HEK293 (cell line): Measurements from ENCODE around the gene PAQR8.

Experiments
- GLIS2 ChIP-seq: fragments of 450-650 bp; formaldehyde crosslinking; IDR thresholded peaks from 2 replicates; pipeline ENCODE4 v1.5.1; 2016; ENCODE audit warnings: missing biosample characterization, missing genetic modification characterization
- HIC1 ChIP-seq: fragments of 450-650 bp; formaldehyde crosslinking; IDR thresholded peaks from 2 replicates; pipeline ENCODE4 v1.5.1; 2016; ENCODE audit warnings: missing biosample characterization, missing genetic modification characterization
- KLF16 ChIP-seq: fragments of 450-650 bp; formaldehyde crosslinking; IDR thresholded peaks from 2 replicates; pipeline ENCODE4 v1.5.1; 2017; ENCODE audit warnings: missing biosample characterization, missing genetic modification characterization
- MZF1 ChIP-seq: fragments of 450-650 bp; formaldehyde crosslinking; IDR thresholded peaks from 2 replicates; pipeline ENCODE4 v1.5.1; 2017; ENCODE audit warnings: missing biosample characterization, missing genetic modification characterization, borderline replicate concordance
- PATZ1 ChIP-seq: fragments of 450-650 bp; formaldehyde crosslinking; IDR thresholded peaks from 2 replicates; pipeline ENCODE4 v1.5.1; 2016; ENCODE audit warnings: missing biosample characterization, missing genetic modification characterization
- PRDM4 ChIP-seq: fragments of 450-650 bp; formaldehyde crosslinking; IDR thresholded peaks from 2 replicates; pipeline ENCODE4 v1.5.1; 2017; ENCODE audit warnings: missing biosample characterization, missing genetic modification characterization
- SCRT1 ChIP-seq: fragments of 450-650 bp; formaldehyde crosslinking; IDR thresholded peaks from 2 replicates; pipeline ENCODE4 v1.5.1; 2016; ENCODE audit warnings: missing biosample characterization, missing genetic modification characterization, borderline replicate concordance
- SCRT2 ChIP-seq: fragments of 450-650 bp; formaldehyde crosslinking; IDR thresholded peaks from 2 replicates; pipeline ENCODE4 v1.5.1; 2016; ENCODE audit warnings: missing biosample characterization, missing genetic modification characterization
- SP7 ChIP-seq: fragments of 450-650 bp; formaldehyde crosslinking; IDR thresholded peaks from 2 replicates; pipeline ENCODE4 v1.5.1; 2016; ENCODE audit warnings: missing biosample characterization, missing genetic modification characterization
- WT1 ChIP-seq: fragments of 450-650 bp; formaldehyde crosslinking; IDR thresholded peaks from 2 replicates; pipeline ENCODE4 v1.5.1; 2016; ENCODE audit warnings: missing biosample characterization, missing genetic modification characterization
- ZBTB49 ChIP-seq: fragments of 450-650 bp; formaldehyde crosslinking; IDR thresholded peaks from 2 replicates; pipeline ENCODE4 v1.5.1; 2016; ENCODE audit warnings: missing biosample characterization, missing genetic modification characterization, low read depth
- ZNF10 ChIP-seq: fragments of 450-650 bp; formaldehyde crosslinking; IDR thresholded peaks from 2 replicates; pipeline ENCODE4 v1.5.1; 2017; ENCODE audit warnings: missing biosample characterization, missing genetic modification characterization
- ZNF19 ChIP-seq: fragments of 450-650 bp; formaldehyde crosslinking; IDR thresholded peaks from 2 replicates; pipeline ENCODE4; 2016; ENCODE audit warnings: missing biosample characterization, missing genetic modification characterization, low read depth
- ZNF23 ChIP-seq: fragments of 450-650 bp; formaldehyde crosslinking; IDR thresholded peaks from 2 replicates; pipeline ENCODE4 v1.5.1; 2016; ENCODE audit warnings: missing biosample characterization, missing genetic modification characterization, borderline replicate concordance
- ZNF350 ChIP-seq: fragments of 450-650 bp; formaldehyde crosslinking; IDR thresholded peaks from 2 replicates; pipeline ENCODE4 v1.5.0; 2017; ENCODE audit warnings: missing biosample characterization, mild to moderate bottlenecking, missing genetic modification characterization
- ZNF362 ChIP-seq: fragments of 450-650 bp; formaldehyde crosslinking; IDR thresholded peaks from 2 replicates; pipeline ENCODE4 v1.5.1; 2016; ENCODE audit warnings: missing biosample characterization, missing genetic modification characterization
- ZNF391 ChIP-seq: fragments of 450-650 bp; formaldehyde crosslinking; IDR thresholded peaks from 2 replicates; pipeline ENCODE4 v1.5.1; 2016; ENCODE audit warnings: low read depth, missing biosample characterization, missing genetic modification characterization, borderline replicate concordance
- ZNF416 ChIP-seq: fragments of 450-650 bp; formaldehyde crosslinking; IDR thresholded peaks from 2 replicates; pipeline ENCODE4 v1.5.1; 2016; ENCODE audit warnings: missing biosample characterization, missing genetic modification characterization
- ZNF423 ChIP-seq: fragments of 450-650 bp; formaldehyde crosslinking; IDR thresholded peaks from 2 replicates; pipeline ENCODE4 v1.5.1; 2016; ENCODE audit warnings: missing biosample characterization, missing genetic modification characterization
- ZNF514 ChIP-seq: fragments of 450-650 bp; formaldehyde crosslinking; IDR thresholded peaks from 2 replicates; pipeline ENCODE4 v1.5.1; 2016; ENCODE audit warnings: missing biosample characterization, missing genetic modification characterization
- ZNF558 ChIP-seq: fragments of 450-650 bp; formaldehyde crosslinking; IDR thresholded peaks from 2 replicates; pipeline ENCODE4 v1.5.1; 2016; ENCODE audit warnings: missing biosample characterization, missing genetic modification characterization
- ZNF561 ChIP-seq: fragments of 450-650 bp; IDR thresholded peaks from 2 replicates; pipeline ENCODE4 v1.5.1; 2018; ENCODE audit warnings: missing biosample characterization, missing genetic modification characterization, borderline replicate concordance
- ZNF585B ChIP-seq: fragments of 450-650 bp; formaldehyde crosslinking; IDR thresholded peaks from 2 replicates; pipeline ENCODE4 v1.5.1; 2016; ENCODE audit warnings: missing biosample characterization, missing genetic modification characterization
- ZNF600 ChIP-seq: fragments of 450-650 bp; formaldehyde crosslinking; IDR thresholded peaks from 2 replicates; pipeline ENCODE4 v1.5.1; 2016; ENCODE audit warnings: missing biosample characterization, missing genetic modification characterization
- ZNF621 ChIP-seq: fragments of 450-650 bp; formaldehyde crosslinking; IDR thresholded peaks from 2 replicates; pipeline ENCODE4 v1.5.1; 2017; ENCODE audit warnings: missing biosample characterization, missing genetic modification characterization
- ZNF664 ChIP-seq: fragments of 450-650 bp; formaldehyde crosslinking; IDR thresholded peaks from 2 replicates; pipeline ENCODE4 v1.5.1; 2016; ENCODE audit warnings: missing biosample characterization, missing genetic modification characterization
- ZNF692 ChIP-seq: fragments of 450-650 bp; formaldehyde crosslinking; IDR thresholded peaks from 2 replicates; pipeline ENCODE4 v1.5.1; 2016; ENCODE audit warnings: missing biosample characterization, missing genetic modification characterization
- ZNF701 ChIP-seq: fragments of 450-650 bp; formaldehyde crosslinking; IDR thresholded peaks from 2 replicates; pipeline ENCODE4 v1.5.1; 2016; ENCODE audit warnings: missing biosample characterization, missing genetic modification characterization
- ZNF785 ChIP-seq: fragments of 450-650 bp; formaldehyde crosslinking; IDR thresholded peaks from 2 replicates; pipeline ENCODE4 v1.5.1; 2016; ENCODE audit warnings: missing biosample characterization, missing genetic modification characterization
- ZSCAN23 ChIP-seq: fragments of 450-650 bp; formaldehyde crosslinking; IDR thresholded peaks from 2 replicates; pipeline ENCODE4 v1.5.1; 2016; ENCODE audit warnings: missing biosample characterization, missing genetic modification characterization

Gene PAQR8

GRCh38 chr6:52361414-52361944 is 472 bp upstream of the PAQR8 start (continued):
- no peak for TF ChIP-seq ZNF23 (tag by site-specific recombination)
- TF ChIP-seq SCRT1 (tag by site-specific recombination) = no peak
- no peak for TF ChIP-seq ZNF362 (tag by site-specific recombination)
- TF ChIP-seq KLF16 (tag by site-specific recombination) = no peak
- no peak for TF ChIP-seq SCRT2 (tag by site-specific recombination)
- no peak for TF ChIP-seq HIC1 (tag by site-specific recombination)
- no peak for TF ChIP-seq GLIS2 (tag by site-specific recombination)
- TF ChIP-seq ZNF558 (tag by site-specific recombination) = no peak
- no peak for TF ChIP-seq ZSCAN23
- TF ChIP-seq ZNF561 (tag by site-specific recombination) = peak; percentile 57; the same call in 1 of the 2 replicates
- TF ChIP-seq ZNF10 (tag by site-specific recombination) = no peak
- peak; percentile 18; the same call in 1 of the 2 replicates for TF ChIP-seq ZNF600 (tag by site-specific recombination)
- peak; percentile 30; the same call in 1 of the 2 replicates for TF ChIP-seq ZNF692 (tag by site-specific recombination)
- TF ChIP-seq ZNF391 (tag by site-specific recombination) = no peak
- peak; percentile 83 for TF ChIP-seq SP7
- TF ChIP-seq ZNF785 (tag by site-specific recombination) = no peak
- TF ChIP-seq MZF1 (tag by site-specific recombination) = no peak
- TF ChIP-seq PRDM4 (tag by site-specific recombination) = no peak
- no peak for TF ChIP-seq ZNF19 (tag by site-specific recombination)
- TF ChIP-seq ZNF514 (tag by site-specific recombination) = no peak
- no peak for TF ChIP-seq ZNF423
- TF ChIP-seq PATZ1 (tag by site-specific recombination) = no peak; the same call in 1 of the 2 replicates
- no peak for TF ChIP-seq ZNF585B (tag by site-specific recombination)
- no peak for TF ChIP-seq ZNF664 (tag by site-specific recombination)
- TF ChIP-seq WT1 = peak; percentile 54
- TF ChIP-seq ZNF621 (tag by site-specific recombination) = no peak
- TF ChIP-seq ZNF416 = no peak
- TF ChIP-seq ZBTB49 (tag by site-specific recombination) = no peak
- no peak for TF ChIP-seq ZNF350 (tag by site-specific recombination)
- TF ChIP-seq ZNF701 (tag by site-specific recombination) = no peak
